Panc1 (cell line): ENCODE measurements around the gene INPP4B. TPM values are rescaled to one million over a fixed set of nuclear protein-coding genes. Genes with fewer than 3 reads are reported as not detected.

ENCODE experiments used
- ATAC-seq: fragments of 200-7000 bp; cut with Tn5 transposase; 2 replicates; pipeline ENCODE4 v1.9.1; 2020; ENCODE audit warnings: mild to moderate bottlenecking, moderate library complexity
- BruUV-seq: library from RNA; stranded (reverse); fragments of 400-500 nt; replicated peaks from 2 replicates; lab custom pipeline; 2021; lab: Mats Ljungman, UMichigan
- CTCF ChIA-PET: fragments of 300-600 bp; sonication (Branson Sonifier 250); formaldehyde crosslinking; loops from one replicate; lab custom pipeline; 2022; ENCODE audit warnings: antibody characterized with exemption; lab: Charles Lee
- POLR2A ChIA-PET: fragments of 300-600 bp; sonication (Branson Sonifier 250); formaldehyde crosslinking; loops from one replicate; lab custom pipeline; 2022; ENCODE audit warnings: antibody characterized with exemption; lab: Charles Lee
- DNase-seq: peaks from one replicate; pipeline ENCODE4 v3.0.0-alpha.2; 2010; ENCODE audit warnings: low read depth, low spot score
- H3K27ac ChIP-seq: 2 replicates; pipeline ENCODE4 v1.5.1; 2011; ENCODE audit warnings: mild to moderate bottlenecking, low read length, inconsistent platforms
- H3K27me3 ChIP-seq: fragments of 200-500 bp; sonication (Bioruptor generic); 2 replicates; pipeline ENCODE4 v1.6.0; 2014; ENCODE audit warnings: low read length, inconsistent platforms; ENCODE audit not compliant: control insufficient read depth, insufficient read depth
- H3K36me3 ChIP-seq: fragments of 200-500 bp; sonication (Bioruptor generic); 2 replicates; pipeline ENCODE4 v1.5.1; 2014; ENCODE audit warnings: inconsistent platforms, mild to moderate bottlenecking, low read length, moderate library complexity; ENCODE audit not compliant: control insufficient read depth, insufficient read depth
- H3K4me1 ChIP-seq: 2 replicates; pipeline ENCODE4 v1.5.1; 2011; ENCODE audit warnings: inconsistent platforms, mild to moderate bottlenecking, low read length, moderate library complexity; ENCODE audit not compliant: control insufficient read depth, insufficient read depth
- H3K4me3 ChIP-seq, 2 experiments: 2 replicates each; pipeline ENCODE4 v1.5.1; 2011 to 2012; ENCODE audit warnings: low read depth in 2 of 2, low read length in 2 of 2, mild to moderate bottlenecking in 2 of 2, inconsistent platforms in 1 of 2, moderate library complexity in 1 of 2
- H3K9me3 ChIP-seq: fragments of 200-500 bp; sonication (Bioruptor generic); 2 replicates; pipeline ENCODE4 v1.5.1; 2014; ENCODE audit warnings: low read depth, mild to moderate bottlenecking, inconsistent platforms, low read length, moderate library complexity; ENCODE audit not compliant: control insufficient read depth, insufficient read depth
- POLR2AphosphoS5 ChIP-seq: IDR thresholded peaks from 2 replicates; pipeline ENCODE4 v1.6.1; 2012; ENCODE audit warnings: mild to moderate bottlenecking, low read depth, low read length, moderate library complexity
- SIN3A ChIP-seq: IDR thresholded peaks from 2 replicates; pipeline ENCODE4 v1.6.1; 2012; ENCODE audit warnings: low read depth, mild to moderate bottlenecking, low read length, moderate library complexity, borderline replicate concordance; ENCODE audit not compliant: insufficient read depth
- TCF7L2 ChIP-seq: IDR thresholded peaks from 2 replicates; pipeline ENCODE4 v1.6.1; 2011; ENCODE audit warnings: mild to moderate bottlenecking, low read depth, low read length, inconsistent platforms
- in situ Hi-C: cut with HindIII; loops from 2 replicates; pipeline ENCODE4 v1.10.0; 2016; ENCODE audit warnings: low sequenced_read_pairs, low pct_unique_long_range_greater_than_20kb
- intact Hi-C: fragments of 100-400 bp; cut with micrococcal nuclease; formaldehyde crosslinking; loops from one replicate; pipeline ENCODE4 v1.10.0; 2022; ENCODE audit not compliant: unreplicated experiment
- total RNA-seq: library from RNA; stranded (reverse); gene quantifications from one replicate; pipeline ENCODE4 v1.2.1, GENCODE V29; 2021; ENCODE audit not compliant: unreplicated experiment
- TF ChIP-seq, protein P1 (sequence below), 2 experiments: IDR thresholded peaks; 2 replicates each; pipeline ENCODE4 v1.6.1; 2011 to 2012; ENCODE audit warnings: low read depth in 2 of 2, control low read depth in 1 of 2, low read length in 1 of 2, mild to moderate bottlenecking in 1 of 2, moderate library complexity in 1 of 2; ENCODE audit not compliant: insufficient read depth in 1 of 2
- TF ChIP-seq, protein P2 (sequence below): fragments of 450-650 bp; IDR thresholded peaks from 2 replicates; pipeline ENCODE4 v1.5.1; 2017; ENCODE audit warnings: mild to moderate bottlenecking

The INPP4B gene
- total RNA-seq, 1 experiment from 2014 or later = 4.5 TPM

DNA sequence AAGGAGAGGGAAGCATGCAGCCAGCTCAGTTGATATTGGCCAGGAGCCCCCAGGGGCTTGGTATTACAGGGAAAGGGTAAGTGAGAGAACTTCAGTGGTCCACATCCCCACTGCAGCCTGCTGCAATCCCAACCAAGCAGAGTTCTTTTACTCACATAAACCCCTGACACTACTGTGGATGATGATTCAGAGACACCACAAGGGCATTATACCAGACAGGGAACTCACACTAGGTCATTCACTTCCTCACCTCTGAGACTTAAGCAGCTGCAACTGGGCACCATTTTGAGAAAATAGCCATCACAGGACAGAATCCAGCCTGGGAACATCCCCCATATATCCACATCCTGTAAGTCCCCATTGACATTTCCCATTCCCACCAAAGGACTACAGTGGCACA lies 248.0 kb downstream of the INPP4B start:
- in situ Hi-C loops = no loop called here

DNA sequence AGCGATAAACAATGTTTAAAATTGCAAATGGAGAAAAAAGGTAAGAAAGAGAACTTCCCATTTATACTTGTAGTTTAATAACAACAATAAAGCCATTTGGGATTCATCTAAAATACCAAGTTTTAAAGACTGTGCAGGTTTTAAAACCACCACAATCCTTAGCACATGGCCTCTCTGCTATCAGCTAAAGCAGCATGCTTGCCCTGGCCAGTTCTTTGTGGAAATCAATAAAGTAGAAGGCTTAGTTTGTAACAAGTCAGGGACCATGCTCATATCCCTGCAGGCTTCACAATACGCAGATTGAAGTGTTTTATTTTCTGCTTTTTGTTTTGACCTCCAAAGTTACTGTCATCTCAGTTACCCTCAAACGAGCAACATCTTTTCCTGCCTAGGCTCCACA lies 249.5 kb downstream of the INPP4B start:
- ChIA-PET CTCF (no interaction called here), POLR2A (interaction anchor here (0.7 kb wide), 1 partner anchor 242 kb away, joined by 3 read pairs; no protein-coding TSS in a partner anchor)
- DNase-seq (no peak), ATAC-seq (no peak)
- Histone ChIP-seq H3K4me3 (no peak overlapping the region), H3K9me3 (no peaks in the 10 kb centered on the region), H3K4me1 (no peaks in the 10 kb centered on the region), H3K36me3 (no peaks in the 10 kb centered on the region), H3K27me3 (no peaks in the 10 kb centered on the region), H3K27ac (no peak overlapping the region)
- intact Hi-C loops = no loop called here
- BruUV-seq = no TSS peak
- in situ Hi-C loops = no loop called here
- no peak for TF ChIP-seq TCF7L2
- TF ChIP-seq POLR2AphosphoS5 = no peak
- no peak for TF ChIP-seq SIN3A
- TF ChIP-seq, protein P1, sequence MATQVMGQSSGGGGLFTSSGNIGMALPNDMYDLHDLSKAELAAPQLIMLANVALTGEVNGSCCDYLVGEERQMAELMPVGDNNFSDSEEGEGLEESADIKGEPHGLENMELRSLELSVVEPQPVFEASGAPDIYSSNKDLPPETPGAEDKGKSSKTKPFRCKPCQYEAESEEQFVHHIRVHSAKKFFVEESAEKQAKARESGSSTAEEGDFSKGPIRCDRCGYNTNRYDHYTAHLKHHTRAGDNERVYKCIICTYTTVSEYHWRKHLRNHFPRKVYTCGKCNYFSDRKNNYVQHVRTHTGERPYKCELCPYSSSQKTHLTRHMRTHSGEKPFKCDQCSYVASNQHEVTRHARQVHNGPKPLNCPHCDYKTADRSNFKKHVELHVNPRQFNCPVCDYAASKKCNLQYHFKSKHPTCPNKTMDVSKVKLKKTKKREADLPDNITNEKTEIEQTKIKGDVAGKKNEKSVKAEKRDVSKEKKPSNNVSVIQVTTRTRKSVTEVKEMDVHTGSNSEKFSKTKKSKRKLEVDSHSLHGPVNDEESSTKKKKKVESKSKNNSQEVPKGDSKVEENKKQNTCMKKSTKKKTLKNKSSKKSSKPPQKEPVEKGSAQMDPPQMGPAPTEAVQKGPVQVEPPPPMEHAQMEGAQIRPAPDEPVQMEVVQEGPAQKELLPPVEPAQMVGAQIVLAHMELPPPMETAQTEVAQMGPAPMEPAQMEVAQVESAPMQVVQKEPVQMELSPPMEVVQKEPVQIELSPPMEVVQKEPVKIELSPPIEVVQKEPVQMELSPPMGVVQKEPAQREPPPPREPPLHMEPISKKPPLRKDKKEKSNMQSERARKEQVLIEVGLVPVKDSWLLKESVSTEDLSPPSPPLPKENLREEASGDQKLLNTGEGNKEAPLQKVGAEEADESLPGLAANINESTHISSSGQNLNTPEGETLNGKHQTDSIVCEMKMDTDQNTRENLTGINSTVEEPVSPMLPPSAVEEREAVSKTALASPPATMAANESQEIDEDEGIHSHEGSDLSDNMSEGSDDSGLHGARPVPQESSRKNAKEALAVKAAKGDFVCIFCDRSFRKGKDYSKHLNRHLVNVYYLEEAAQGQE (IDR thresholded peaks at IDR 0.05; ENCODE audit: insufficient read depth in 1 of 2, low read depth in 2 of 2, low read length in 1 of 2) = no peak
- TF ChIP-seq, protein P2, sequence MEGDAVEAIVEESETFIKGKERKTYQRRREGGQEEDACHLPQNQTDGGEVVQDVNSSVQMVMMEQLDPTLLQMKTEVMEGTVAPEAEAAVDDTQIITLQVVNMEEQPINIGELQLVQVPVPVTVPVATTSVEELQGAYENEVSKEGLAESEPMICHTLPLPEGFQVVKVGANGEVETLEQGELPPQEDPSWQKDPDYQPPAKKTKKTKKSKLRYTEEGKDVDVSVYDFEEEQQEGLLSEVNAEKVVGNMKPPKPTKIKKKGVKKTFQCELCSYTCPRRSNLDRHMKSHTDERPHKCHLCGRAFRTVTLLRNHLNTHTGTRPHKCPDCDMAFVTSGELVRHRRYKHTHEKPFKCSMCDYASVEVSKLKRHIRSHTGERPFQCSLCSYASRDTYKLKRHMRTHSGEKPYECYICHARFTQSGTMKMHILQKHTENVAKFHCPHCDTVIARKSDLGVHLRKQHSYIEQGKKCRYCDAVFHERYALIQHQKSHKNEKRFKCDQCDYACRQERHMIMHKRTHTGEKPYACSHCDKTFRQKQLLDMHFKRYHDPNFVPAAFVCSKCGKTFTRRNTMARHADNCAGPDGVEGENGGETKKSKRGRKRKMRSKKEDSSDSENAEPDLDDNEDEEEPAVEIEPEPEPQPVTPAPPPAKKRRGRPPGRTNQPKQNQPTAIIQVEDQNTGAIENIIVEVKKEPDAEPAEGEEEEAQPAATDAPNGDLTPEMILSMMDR = no peak

More for the DNA sequence above, 248.0 kb downstream of the INPP4B start:
- no peaks in the 10 kb centered on the region for H3K9me3 ChIP-seq
- POLR2A ChIA-PET = no interaction called here
- CTCF ChIA-PET = no interaction called here
- no TSS peak for BruUV-seq
- H3K27ac ChIP-seq = no peak overlapping the region
- intact Hi-C loops = no loop called here
- TF ChIP-seq SIN3A = no peak
- no peak for TF ChIP-seq TCF7L2
- TF ChIP-seq, protein P2 = no peak
- TF ChIP-seq POLR2AphosphoS5 = no peak
- TF ChIP-seq, protein P1 (IDR thresholded peaks at IDR 0.05; ENCODE audit: insufficient read depth in 1 of 2, low read depth in 2 of 2, low read length in 1 of 2) = no peak
- no peak for ATAC-seq
- H3K4me1 ChIP-seq = no peaks in the 10 kb centered on the region
- no peaks in the 10 kb centered on the region for H3K27me3 ChIP-seq
- H3K4me3 ChIP-seq = no peak overlapping the region
- H3K36me3 ChIP-seq = no peaks in the 10 kb centered on the region
- DNase-seq = no peak
